ENCODE data around the gene NLGN1. TPM values are rescaled to one million over a fixed set of nuclear protein-coding genes. Genes with fewer than 3 reads are reported as not detected.

NLGN1 gene
- total and polyA plus RNA-seq, 9 of the 15 experiments (the other 6 are each of a cell fraction or from before 2014, with no cell fraction given) = under 0.01 to 0.01 TPM; not detected in 7

- in situ Hi-C loops (cut with MboI) (no loop called here), intact Hi-C loops (cut with micrococcal nuclease) (no loop called here)
- Histone ChIP-seq H3K9me1 (ENCODE audit: control insufficient read depth, insufficient read depth, low read length) (no peaks in the 10 kb centered on the region), H3K9ac (ENCODE audit: insufficient read depth in 1 of 2, low read depth in 2 of 2, low read length in 2 of 2) (no peak overlapping the region), H3K27ac (ENCODE audit: extremely low read depth, low read depth, low read length) (no peak overlapping the region), H3K4me3 (no peak overlapping the region), H3K9me3 (replicated peaks; ENCODE audit: control insufficient read depth, insufficient read depth, low read depth, low read length) (no peaks in the 10 kb centered on the region), H4K20me1 (replicated peaks; ENCODE audit: control insufficient read depth, insufficient read depth, low read length) (no peaks in the 10 kb centered on the region), H3K27me3 (ENCODE audit: control insufficient read depth in 2 of 2, insufficient read depth in 2 of 2, low read length in 2 of 2) (no peaks in the 10 kb centered on the region), H3K36me3 (ENCODE audit: control insufficient read depth, insufficient read depth, low read length) (no peaks in the 10 kb centered on the region), H3K79me2 (ENCODE audit: control insufficient read depth, insufficient read depth, low read length) (no peaks in the 10 kb centered on the region), H3K4me2 (ENCODE audit: insufficient read depth, low read length) (no peak overlapping the region), H3K4me1 (replicated peaks in 1 of 2; ENCODE audit: control insufficient read depth in 2 of 2, insufficient read depth in 2 of 2, low read length in 2 of 2) (no peaks in the 10 kb centered on the region), H2AFZ (ENCODE audit: low read depth, low read length) (no peak overlapping the region)
- BruUV-seq (replicated peaks) = no TSS peak
- FAIRE-seq (no peak), DNase-seq (ENCODE audit: extremely low read depth in 1 of 4, low spot score in 3 of 4) (no peak), ATAC-seq (no peak)
- POLR2A ChIA-PET = no interaction called here
- 3% methylated on average over 2 of the region's 2 CpGs for WGBS (ENCODE audit: insufficient coverage, low coverage, missing lambda C conversion rate)
- TF ChIP-seq MBD2 (IDR thresholded peaks at IDR 0.05; ENCODE audit: borderline replicate concordance, low read depth) = no peak
- TF ChIP-seq GMEB1 (CRISPR knock-in tag; IDR thresholded peaks at IDR 0.05) = no peak
- no peak for TF ChIP-seq U2AF1 (optimal IDR thresholded peaks at IDR 0.05; ENCODE audit: low read depth, low read length)
- CTCF ChIA-PET (ENCODE audit: low intra/inter-chr PET ratio) = no interaction called here
Observed at GRCh38 chr3:174270841-174271240, 873.3 kb downstream of the NLGN1 start.

DNA sequence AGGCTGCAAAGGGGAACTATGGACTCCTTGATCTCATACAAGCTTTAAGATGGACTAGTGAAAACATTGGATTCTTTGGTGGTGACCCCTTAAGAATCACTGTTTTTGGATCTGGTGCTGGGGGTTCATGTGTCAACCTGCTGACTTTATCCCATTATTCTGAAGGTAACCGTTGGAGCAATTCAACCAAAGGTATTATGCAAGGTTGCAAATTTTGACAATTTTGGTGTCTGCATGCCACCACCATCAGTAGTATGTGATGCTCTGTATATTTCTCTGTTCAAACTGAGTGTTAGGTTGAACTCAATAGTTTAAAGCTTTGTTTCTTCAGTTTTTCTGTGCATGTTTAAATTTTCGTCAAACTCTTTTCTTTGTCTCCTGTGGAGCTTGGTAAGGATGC, 877.8 kb downstream of the NLGN1 start:
- FAIRE-seq = no peak
- Histone ChIP-seq H3K4me2 (ENCODE audit: insufficient read depth, low read length) (no peak overlapping the region), H3K9me1 (ENCODE audit: control insufficient read depth, insufficient read depth, low read length) (no peaks in the 10 kb centered on the region), H3K9ac (ENCODE audit: insufficient read depth in 1 of 2, low read depth in 2 of 2, low read length in 2 of 2) (no peak overlapping the region), H3K4me1 (replicated peaks in 1 of 2; ENCODE audit: control insufficient read depth in 2 of 2, insufficient read depth in 2 of 2, low read length in 2 of 2) (no peaks in the 10 kb centered on the region), H3K27ac (ENCODE audit: extremely low read depth, low read depth, low read length) (no peak overlapping the region), H3K4me3 (no peak overlapping the region), H3K27me3 (ENCODE audit: control insufficient read depth in 2 of 2, insufficient read depth in 2 of 2, low read length in 2 of 2) (no peaks in the 10 kb centered on the region), H2AFZ (ENCODE audit: low read depth, low read length) (no peak overlapping the region), H3K9me3 (replicated peaks; ENCODE audit: control insufficient read depth, insufficient read depth, low read depth, low read length) (no peaks in the 10 kb centered on the region), H3K36me3 (ENCODE audit: control insufficient read depth, insufficient read depth, low read length) (no peaks in the 10 kb centered on the region), H3K79me2 (ENCODE audit: control insufficient read depth, insufficient read depth, low read length) (no peaks in the 10 kb centered on the region), H4K20me1 (replicated peaks; ENCODE audit: control insufficient read depth, insufficient read depth, low read length) (no peaks in the 10 kb centered on the region)
- 0% methylated on average over 2 of the region's 2 CpGs for WGBS (ENCODE audit: insufficient coverage, low coverage, missing lambda C conversion rate)
- intact Hi-C loops (cut with micrococcal nuclease) (no loop called here), in situ Hi-C loops (cut with MboI) (no loop called here)
- BruUV-seq (replicated peaks) = no TSS peak
- no peak for DNase-seq (ENCODE audit: extremely low read depth in 1 of 4, low spot score in 3 of 4)
- POLR2A ChIA-PET = no interaction called here
- ATAC-seq = no peak
- CTCF ChIA-PET (ENCODE audit: low intra/inter-chr PET ratio) = no interaction called here
- TF ChIP-seq, protein P1, sequence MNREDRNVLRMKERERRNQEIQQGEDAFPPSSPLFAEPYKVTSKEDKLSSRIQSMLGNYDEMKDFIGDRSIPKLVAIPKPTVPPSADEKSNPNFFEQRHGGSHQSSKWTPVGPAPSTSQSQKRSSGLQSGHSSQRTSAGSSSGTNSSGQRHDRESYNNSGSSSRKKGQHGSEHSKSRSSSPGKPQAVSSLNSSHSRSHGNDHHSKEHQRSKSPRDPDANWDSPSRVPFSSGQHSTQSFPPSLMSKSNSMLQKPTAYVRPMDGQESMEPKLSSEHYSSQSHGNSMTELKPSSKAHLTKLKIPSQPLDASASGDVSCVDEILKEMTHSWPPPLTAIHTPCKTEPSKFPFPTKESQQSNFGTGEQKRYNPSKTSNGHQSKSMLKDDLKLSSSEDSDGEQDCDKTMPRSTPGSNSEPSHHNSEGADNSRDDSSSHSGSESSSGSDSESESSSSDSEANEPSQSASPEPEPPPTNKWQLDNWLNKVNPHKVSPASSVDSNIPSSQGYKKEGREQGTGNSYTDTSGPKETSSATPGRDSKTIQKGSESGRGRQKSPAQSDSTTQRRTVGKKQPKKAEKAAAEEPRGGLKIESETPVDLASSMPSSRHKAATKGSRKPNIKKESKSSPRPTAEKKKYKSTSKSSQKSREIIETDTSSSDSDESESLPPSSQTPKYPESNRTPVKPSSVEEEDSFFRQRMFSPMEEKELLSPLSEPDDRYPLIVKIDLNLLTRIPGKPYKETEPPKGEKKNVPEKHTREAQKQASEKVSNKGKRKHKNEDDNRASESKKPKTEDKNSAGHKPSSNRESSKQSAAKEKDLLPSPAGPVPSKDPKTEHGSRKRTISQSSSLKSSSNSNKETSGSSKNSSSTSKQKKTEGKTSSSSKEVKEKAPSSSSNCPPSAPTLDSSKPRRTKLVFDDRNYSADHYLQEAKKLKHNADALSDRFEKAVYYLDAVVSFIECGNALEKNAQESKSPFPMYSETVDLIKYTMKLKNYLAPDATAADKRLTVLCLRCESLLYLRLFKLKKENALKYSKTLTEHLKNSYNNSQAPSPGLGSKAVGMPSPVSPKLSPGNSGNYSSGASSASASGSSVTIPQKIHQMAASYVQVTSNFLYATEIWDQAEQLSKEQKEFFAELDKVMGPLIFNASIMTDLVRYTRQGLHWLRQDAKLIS (CRISPR knock-in tag; IDR thresholded peaks at IDR 0.05) = no peak
- no peak for TF ChIP-seq GTF2A2 (tag; IDR thresholded peaks at IDR 0.05)
- TF ChIP-seq PRPF4 (IDR thresholded peaks at IDR 0.05; ENCODE audit: insufficient read depth, low read depth, low read length, poor library complexity, severe bottlenecking) = no peak
- peak; percentile 43; the same call in 1 of the 2 replicates for TF ChIP-seq MAFK (IDR thresholded peaks at IDR 0.05; ENCODE audit: low read length)
- TF ChIP-seq CBX8 (IDR thresholded peaks at IDR 0.05; ENCODE audit: borderline replicate concordance, extremely low read depth, low read depth, low read length, poor library complexity, severe bottlenecking) = no peak
- TF ChIP-seq MAFF (IDR thresholded peaks at IDR 0.05; ENCODE audit: low read length) = peak; percentile 19; the same call in 1 of the 2 replicates
- no peak for TF ChIP-seq NR2C2 (CRISPR knock-in tag; IDR thresholded peaks at IDR 0.05)
- no peak for TF ChIP-seq NR2C2 (tag; IDR thresholded peaks at IDR 0.05)
